Epithelial cell of esophagus (primary cell): ENCODE measurements around the gene ST8SIA5.

Source experiments
- DNase-seq: peaks from one replicate; pipeline ENCODE4 v3.0.0; 2010; ENCODE audit warnings: low read depth
- H3K4me3 ChIP-seq: 2 replicates; pipeline ENCODE4 v1.5.1; 2011; ENCODE audit warnings: mild to moderate bottlenecking, low read length, control low read depth
- TF ChIP-seq, protein P1 (sequence below): IDR thresholded peaks from 2 replicates; pipeline ENCODE4 v1.5.1; 2011; ENCODE audit warnings: low read depth, mild to moderate bottlenecking, low read length, control low read depth, inconsistent platforms; ENCODE audit not compliant: insufficient read depth; ENCODE audit errors: missing control alignments

ST8SIA5 gene

DNA sequence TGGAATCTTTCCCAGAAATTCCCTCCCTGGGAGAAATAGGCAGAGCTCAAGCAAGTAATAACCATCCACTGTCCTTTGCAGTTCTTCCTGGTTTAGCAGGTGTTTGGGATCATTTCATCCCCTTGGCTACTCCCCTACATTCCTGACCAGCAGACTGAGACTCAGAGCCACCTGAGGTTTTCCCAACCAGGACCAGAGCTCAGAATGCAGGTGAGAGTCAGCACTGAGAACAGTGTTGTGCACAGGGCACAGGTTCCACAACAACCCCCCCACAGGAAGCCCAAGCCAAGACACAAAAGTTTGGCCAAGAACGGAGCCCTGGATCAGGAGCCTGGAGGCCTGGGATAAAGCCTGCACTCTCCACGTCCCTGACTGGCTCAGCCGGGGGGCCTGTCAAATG lies 78.8 kb downstream of the ST8SIA5 start:
- no peak for DNase-seq
- TF ChIP-seq, protein P1, sequence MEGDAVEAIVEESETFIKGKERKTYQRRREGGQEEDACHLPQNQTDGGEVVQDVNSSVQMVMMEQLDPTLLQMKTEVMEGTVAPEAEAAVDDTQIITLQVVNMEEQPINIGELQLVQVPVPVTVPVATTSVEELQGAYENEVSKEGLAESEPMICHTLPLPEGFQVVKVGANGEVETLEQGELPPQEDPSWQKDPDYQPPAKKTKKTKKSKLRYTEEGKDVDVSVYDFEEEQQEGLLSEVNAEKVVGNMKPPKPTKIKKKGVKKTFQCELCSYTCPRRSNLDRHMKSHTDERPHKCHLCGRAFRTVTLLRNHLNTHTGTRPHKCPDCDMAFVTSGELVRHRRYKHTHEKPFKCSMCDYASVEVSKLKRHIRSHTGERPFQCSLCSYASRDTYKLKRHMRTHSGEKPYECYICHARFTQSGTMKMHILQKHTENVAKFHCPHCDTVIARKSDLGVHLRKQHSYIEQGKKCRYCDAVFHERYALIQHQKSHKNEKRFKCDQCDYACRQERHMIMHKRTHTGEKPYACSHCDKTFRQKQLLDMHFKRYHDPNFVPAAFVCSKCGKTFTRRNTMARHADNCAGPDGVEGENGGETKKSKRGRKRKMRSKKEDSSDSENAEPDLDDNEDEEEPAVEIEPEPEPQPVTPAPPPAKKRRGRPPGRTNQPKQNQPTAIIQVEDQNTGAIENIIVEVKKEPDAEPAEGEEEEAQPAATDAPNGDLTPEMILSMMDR, result no peak
- no peak overlapping the region for H3K4me3 ChIP-seq

- peak; percentile 17 for DNase-seq
- no peak overlapping the region for H3K4me3 ChIP-seq
- TF ChIP-seq, protein P1, result no peak
Observed at GRCh38 chr18:46677611-46678010, 79.2 kb downstream of the ST8SIA5 start.

DNA sequence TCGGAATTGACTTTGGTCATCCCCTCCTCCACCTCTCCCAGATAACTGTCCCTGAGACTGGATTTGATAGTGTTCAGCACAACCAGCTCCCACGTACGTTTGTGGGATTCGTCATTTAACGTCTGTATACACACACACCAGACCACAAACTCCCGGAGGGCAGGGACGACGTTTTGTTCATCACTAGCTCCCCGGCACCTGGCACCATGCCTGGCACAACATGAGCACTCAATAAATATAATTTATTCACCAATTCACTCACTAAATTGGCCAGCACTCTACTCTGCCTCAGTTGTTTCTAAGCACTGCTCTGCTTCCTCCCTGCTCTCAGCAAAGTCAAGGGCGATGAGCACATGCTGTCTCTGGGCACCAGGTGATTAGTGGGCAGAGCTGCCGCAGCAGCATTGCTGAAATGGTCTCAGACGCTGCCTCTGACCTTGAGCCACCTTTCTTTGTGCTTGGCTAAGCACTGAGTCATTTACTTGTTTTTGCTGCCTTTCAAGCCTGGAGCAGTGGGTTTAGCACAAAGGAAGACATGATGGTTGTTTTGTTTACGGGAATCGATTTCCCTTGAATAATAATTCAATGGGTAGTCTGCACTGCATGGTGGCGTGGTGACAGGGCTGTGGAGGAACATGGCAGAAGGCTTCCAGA lies 80.5 kb downstream of the ST8SIA5 start:
- TF ChIP-seq, protein P1, result no peak
- H3K4me3 ChIP-seq, result no peak overlapping the region
- peak; percentile 21 for DNase-seq

DNA sequence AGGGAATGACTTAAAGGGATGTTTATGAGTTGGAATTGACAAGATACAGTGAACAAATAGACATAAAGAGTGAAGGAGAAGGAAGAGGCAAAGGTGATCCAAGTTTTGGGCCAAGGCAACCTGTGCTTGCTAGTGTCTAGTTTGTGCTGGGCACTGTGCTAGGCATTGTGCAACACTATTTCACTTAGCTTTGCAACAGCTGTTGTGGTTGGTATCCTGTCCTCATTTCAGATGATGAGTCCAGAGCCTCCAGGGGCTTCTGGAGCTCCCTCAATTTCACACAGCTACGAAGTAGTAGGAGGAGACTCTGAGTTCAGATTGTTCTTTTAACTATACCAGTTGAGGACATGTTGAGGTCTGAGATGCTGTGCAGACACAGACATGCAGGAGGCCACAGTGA lies 81.7 kb downstream of the ST8SIA5 start:
- no peak for DNase-seq
- TF ChIP-seq, protein P1, result no peak
- H3K4me3 ChIP-seq, result no peak overlapping the region

DNA sequence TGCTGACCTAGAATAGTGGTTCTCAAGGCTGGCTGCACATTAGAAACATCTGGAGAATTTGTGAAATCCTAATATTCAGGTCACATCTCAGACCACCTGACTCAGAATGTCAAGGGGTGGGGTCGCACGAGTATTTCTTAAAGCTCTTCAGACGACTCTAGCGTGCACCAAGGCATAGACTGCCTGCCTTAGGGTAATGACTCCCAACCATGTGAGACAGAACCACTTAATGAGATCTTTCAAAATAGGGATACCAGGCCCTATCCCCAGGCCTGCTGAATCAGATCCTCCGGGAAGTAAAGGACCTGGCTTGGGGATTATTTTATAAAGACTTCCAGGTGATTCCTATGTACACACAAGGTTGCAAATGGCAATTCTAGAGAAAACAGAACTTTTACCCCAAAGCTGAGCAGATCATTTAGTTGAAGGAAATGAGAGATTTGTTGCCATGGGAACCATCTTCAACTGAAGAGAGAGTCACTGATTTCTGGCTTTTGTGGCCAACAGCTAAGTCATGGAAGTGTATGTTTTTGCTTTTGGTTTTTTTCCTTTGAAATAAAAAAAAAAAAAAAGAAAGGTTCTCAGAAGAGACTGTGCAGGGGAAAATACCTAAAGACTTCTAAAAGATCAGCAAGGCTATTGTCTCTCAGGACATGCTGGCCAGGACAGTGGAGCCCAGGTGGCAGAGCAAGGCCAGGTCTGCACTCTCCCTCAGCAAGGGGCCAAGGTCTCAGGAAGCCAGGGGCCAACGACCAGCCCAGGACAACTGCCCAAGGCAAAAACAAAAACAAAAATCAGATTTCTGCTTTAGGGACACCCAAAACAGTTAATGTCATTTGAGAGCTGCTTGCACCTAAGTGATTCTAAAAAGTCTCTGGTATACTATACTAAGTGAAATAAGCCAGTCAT lies 84.5 kb downstream of the ST8SIA5 start:
- no peak for DNase-seq
- TF ChIP-seq, protein P1, result no peak

DNA sequence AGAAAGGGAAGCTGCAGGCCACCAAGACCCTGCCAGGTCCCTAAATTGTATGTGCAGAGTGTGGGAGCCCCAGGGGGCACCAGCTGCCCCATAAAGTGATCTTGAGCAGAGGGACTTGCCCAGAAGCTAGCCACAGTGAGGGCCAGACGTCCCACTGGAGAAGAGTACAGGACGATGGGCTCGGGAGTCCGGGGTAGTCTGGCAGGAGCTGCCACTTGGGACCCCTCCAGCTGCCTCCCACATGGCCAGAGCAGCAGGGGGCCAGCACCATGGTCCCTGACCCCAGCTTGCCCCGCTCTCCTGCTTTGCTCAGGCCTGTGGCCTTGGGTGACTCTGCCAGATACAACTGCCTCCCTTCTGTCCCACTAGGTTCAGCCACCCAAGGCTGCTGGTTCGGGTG lies 88.2 kb downstream of the ST8SIA5 start:
- TF ChIP-seq, protein P1, result no peak
- DNase-seq, result no peak

More for the DNA sequence above, 84.5 kb downstream of the ST8SIA5 start:
- no peak overlapping the region for H3K4me3 ChIP-seq

More for the DNA sequence above, 88.2 kb downstream of the ST8SIA5 start:
- no peak overlapping the region for H3K4me3 ChIP-seq
